GM18526 (cell line): ENCODE results near the gene GNB5.

Experiments used
- POLR2A ChIP-seq: IDR thresholded peaks from 3 replicates; pipeline ENCODE4 v1.6.1; 2011; ENCODE audit not compliant: insufficient read length; ENCODE audit errors: extremely low read depth

Gene GNB5

DNA sequence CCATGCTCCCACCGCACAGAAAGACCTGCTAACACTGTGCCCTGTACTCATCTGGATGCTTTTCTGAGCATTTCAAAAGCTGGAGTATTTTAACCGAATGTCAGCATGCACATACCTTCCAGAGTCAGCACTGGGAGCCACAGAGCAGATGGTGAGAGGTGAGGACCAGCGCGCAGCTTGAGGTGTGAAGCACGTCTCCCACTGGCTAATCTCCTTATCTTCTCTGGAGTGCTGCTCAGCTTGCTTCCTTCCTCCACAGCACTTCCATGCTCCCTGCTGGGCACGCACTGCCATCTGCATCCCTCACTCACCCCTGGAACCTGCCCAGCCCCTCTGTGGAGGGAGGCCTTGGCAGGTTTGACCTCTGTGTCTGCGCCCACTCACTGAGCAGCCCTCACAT lies at the start of gene GNB5:
TSS of gene GNB5 (minus strand) at position 186 of the 400 bp plus-strand sequence. CDS start 6,716 bp downstream, outside the sequence.
- no peak for TF ChIP-seq POLR2A

DNA sequence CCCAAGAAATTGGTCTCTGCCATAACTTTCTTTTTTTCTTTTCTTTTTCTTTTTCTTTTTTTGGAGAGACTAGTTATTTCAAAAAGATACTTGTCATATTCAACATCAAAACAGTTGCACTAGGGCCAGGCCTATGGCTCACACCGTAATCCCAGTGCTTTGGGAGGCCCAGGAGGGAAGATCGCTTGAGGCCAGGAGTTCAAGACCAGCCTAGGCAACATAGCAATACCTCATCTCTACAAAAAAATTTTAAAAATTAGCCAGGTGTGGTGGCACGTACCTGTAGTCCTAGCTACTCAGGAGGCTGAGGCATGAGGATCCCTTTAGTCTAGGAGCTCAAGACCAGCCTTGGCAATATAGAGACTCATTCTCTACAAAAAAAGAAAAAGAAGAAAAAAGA lies 49.0 kb upstream of the GNB5 start:
- TF ChIP-seq POLR2A: no peak

DNA sequence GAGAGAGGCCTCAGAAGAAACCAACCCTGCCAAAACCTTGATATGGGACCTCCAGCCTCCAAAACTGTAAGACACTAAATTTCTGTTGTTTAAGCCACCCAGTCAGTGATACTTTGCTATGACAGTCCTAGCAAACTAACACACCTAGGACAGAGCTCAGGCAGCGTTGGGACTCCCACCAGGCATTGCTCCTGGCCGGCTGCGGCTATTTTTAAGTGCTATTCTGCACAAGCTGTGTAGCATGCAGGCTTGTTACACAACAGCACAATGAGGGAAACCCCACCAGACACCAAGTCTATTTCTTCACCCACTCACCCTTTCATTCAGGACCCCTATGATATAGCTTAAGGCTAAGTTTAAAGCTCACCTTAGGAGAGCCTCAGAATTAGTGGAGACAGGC lies 47.0 kb upstream of the GNB5 start:
- TF ChIP-seq POLR2A: no peak

DNA sequence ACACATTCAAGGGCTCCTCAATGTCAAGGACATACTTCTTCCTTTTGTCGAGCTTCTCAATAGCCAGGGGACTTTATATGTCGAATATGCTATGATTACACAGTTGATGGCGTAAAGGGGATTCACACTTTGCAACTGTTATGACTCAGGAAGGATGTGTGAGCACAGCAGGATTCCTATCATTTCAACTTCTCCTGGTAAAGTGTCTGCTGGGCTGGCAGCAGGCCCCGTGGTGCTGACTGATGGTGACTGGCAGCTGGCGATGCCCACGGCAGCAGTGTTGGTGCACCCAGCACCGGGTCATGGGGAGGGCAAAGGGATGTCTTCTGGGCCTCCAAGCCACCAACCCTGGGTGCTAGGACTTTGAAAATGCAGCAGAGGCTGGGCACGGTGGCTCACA lies 44.8 kb upstream of the GNB5 start:
- no peak for TF ChIP-seq POLR2A

DNA sequence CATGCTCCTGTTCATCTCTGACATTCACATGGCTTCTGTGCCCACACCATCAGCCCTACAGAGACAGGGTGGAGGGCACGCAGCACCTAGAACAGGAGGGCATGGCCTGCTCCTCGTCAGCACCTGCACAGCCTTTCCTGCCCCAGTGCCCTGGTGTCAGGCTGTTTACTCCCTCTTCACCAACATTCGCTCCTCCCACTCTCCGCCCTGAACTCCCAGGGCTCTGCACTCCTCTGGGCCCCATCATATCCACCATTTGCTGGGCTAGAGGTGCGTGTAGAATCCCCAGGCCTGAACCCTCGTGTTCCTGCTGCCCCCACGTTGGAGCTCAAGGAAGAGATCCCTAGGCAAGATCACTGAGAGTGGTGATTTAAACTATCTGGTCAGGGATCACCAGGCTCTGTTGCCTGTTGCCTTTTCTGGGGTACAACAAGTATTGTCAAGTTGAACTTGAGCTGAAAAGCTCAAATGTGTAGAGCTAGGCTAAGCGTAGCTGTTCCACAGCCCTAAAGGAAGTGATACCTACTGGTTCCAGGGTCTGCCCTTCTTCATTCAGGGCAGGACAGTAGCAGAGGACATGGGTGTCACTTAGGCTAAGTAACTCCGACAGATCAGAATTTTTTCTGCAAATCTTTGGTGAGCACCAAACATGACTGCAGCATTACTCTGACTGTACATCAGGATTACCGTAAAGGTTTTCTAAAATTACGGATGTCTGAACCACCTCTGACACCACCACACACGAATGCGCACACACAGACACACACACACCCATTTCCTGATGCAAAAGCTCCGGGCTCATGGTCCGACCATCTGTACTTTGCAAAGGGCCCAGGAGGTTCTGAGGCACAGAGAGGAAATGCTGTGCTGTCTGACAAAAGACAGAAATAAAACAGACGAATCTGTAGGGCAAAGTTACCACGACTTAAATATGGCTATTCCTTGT lies 43.7 kb upstream of the GNB5 start:
- peak; percentile 36 for TF ChIP-seq POLR2A

DNA sequence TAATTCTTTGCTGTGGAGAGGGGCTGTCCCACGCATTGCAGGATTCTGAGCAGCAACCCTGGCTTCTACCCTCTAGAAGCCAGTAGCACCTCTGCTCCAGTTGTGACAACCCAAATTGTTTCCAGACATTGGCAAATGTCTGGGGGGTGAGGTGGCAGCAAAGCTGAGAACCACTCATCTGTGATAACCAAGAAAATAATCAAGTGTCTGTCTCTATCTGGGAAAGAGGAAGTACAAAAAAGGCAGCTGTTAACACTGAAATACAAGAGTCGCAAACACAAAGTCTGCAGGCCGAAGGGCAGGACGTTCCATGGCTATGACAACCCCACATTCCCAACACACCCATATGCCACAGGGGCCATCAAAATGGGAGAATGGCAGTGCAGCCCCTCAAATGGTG lies 42.2 kb upstream of the GNB5 start:
- no peak for TF ChIP-seq POLR2A

DNA sequence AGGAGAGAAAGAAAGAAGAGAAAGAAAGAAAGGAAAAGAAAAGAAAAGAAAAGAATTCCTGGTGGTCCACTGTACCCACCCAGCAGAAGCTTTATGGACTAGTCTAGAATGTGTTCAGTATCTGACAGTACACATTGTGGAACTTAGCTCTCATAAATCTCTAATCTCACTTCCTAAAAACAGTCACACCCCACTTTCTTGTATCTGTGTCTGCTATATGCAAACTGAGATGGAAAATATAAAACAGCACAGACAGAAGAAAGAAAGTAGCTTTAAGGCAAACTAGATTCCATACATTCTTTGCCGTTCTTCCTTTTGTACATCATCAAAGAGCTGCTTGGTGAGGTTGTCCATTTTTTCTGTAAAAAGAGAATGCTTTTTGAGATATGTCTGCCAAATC lies 41.1 kb upstream of the GNB5 start:
- TF ChIP-seq POLR2A: no peak

DNA sequence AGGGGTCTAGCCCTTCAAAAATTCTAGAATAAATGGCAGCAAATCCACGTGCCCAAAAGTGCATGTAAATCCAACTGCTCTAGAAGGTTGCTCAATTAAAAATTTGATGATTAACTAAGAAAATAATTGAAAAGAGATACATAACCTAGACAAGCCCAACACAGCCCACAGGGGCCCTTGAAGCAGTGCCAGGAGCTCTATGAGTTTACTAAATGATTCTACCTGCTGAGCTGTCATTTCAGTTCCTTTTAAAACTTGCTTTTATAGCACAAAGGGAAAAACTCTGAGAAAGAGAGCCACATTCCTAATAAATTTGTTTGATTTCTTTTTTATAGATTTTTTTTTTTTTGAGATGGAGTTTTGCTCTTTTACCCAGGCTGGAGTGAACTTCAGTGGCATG lies 38.9 kb upstream of the GNB5 start:
- TF ChIP-seq POLR2A: no peak

DNA sequence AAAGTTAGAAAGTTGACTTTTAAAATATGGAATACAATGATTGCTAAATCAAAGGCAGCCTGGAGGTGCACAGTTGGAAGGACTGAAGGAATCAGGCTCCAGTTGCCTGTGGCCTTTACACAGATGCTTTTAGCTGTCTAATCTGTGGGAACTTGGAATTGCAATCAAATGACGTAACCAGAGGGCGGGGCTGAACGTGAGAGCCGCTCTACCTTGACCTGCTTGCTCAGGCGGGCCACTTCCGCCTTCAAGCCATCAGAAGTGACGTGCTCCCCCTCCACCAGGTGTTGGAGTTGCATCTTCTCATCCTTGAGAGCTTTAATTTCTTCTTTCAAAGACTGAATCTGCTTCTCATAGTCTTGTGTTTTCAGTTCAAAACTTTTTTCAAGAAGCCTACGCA lies 37.7 kb upstream of the GNB5 start:
- TF ChIP-seq POLR2A: no peak

DNA sequence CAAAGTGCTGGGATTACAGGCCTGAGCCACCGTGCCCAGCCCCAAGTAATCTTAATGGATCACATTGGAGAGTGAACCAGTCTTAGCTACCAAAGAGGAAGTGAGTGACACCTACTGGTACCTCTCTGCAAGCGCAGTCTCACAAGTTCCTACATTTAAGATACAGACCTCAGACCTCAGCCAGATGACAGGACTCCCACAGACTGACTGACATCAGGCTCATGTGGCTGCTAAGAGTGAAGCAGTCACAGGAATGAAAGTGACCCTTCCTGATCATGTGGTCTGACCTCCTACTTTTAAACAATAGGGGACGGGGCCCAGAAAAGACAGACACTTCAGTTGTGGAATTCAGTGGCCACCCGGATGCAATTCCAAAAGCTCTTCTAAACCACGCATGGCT lies 36.3 kb upstream of the GNB5 start:
- no peak for TF ChIP-seq POLR2A

DNA sequence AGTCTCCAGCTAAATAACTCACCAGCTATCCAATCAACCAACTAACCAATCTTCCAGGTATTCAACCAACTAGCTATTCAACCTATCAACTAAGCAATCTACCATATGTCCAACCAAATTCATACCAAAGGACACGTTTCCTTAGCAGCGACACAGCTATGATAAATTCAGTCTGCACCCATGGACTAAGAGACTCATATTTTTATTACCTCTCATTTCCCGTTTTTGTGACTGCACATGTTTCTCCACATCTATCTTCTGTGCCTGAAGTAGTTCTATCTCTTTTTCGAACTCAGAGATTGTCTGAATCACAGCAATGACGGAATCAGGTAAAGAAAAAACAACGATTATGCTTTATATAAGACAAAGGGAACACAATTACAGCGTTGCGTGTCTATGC lies 34.0 kb upstream of the GNB5 start:
- no peak for TF ChIP-seq POLR2A

DNA sequence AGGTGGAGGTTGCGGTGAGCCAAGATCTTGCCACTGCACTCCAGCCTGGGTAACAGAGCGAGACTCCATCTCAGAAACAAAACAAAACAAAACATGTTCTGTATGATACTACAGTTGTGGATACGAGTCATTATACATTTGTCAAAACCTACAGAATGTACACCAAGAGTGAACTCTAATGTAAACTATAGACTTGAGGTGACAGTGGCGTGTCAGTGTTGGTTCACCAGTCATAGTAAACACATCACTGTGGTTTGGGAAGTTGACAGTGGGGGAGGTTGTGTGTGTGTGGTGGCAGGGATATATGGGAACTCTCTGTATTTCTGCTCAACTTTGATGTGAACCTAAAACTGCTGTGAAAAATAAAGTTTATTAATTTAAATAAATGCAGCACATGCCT lies 33.0 kb upstream of the GNB5 start:
- no peak for TF ChIP-seq POLR2A

DNA sequence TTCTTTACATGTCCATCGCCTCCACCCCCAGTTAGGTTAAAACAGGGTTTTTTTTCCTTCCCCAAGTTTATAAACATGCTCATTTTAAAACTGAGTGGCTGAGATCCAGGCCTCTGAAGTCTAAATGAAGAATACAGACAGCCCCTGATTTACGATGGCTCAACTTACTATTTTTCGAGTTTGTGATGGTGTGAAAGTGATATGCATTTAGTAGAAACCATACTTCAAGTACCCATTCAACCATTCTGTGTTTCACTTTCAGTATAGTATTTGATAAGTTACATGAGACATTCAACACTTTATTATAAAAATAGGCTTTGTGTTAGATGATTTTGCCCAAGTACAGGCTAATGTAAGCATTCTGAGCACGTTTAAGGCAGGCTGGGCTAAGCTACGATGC lies 30.5 kb upstream of the GNB5 start:
- TF ChIP-seq POLR2A: no peak

DNA sequence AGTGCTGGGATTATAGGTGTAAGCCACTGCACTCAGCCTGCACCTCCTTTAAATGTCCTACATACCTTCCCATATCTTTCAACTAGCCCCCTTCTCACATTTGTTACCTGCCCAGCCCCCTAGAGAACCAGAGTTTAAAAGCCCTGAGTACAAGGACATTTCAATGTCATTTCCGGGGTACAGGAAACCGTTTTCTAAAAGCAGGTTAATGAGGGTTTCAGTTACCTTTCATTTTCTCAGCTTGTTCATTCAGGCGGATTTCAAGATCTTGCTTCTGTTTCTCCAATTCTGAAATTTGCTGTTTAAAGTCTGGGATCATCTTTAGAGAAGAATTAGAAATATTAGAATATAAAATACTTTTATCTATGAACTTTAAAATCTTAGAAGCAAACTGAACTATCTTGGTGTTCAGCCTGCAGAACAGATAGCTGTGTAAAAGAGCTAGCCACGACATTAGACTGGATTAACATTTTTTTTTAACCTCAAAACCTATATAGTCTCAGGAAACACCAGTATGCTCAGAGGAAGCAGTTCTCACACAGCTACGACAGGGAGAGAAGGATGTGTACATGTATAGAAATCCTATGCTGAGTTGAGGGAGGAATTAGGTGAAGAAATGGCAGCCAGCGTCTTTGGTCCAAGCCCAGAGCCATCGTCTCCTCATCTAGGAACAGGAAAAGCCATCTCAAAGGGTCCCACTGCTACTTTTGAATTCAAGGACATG lies 29.9 kb upstream of the GNB5 start:
- no peak for TF ChIP-seq POLR2A

DNA sequence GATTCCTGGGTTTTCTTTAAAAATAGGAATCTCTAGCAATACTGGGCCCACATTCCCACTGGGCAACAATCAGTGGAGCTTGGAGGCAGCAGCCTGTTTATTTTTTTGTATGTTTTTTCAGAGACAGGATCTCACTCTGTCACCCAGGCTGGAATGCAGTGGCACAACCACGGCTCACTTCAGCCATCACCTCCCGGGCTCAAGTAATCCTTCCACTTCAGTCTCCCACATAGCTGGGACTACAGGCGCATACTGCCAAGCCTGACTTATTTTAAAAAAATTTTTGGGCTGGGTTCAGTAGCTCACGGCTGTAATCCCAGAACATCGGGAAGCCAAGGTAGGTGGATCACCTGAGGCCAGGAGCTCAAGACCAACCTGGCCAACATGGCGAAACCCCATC lies 29.1 kb upstream of the GNB5 start:
- TF ChIP-seq POLR2A: no peak

DNA sequence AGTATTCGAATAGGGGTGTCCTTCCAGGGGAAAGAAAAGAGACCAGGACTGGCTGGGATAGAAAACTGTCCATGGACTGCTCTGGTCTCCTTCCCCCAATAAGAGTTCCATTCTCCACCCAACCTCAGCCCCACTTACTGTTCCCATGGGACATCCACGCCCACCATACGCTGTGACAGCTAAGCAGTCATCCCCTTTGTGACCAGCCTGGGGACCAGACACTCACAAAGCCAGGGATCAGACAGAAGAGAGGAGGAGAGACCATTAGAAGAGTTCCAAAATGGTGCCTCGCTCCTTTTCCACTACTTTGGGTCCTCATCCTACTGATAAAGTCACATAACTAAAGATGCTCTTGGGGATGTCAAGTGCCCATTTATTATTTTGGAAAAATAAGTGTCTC lies 27.6 kb upstream of the GNB5 start:
- no peak for TF ChIP-seq POLR2A
